Measurements from ENCODE around the gene RNF157.
"Not testable (repeated sequence)": the region's sequence is repeated elsewhere in the genome, so short reads cannot be mapped to it uniquely, and the experiment has no call there.

Gene RNF157

GRCh38 chr17:76233588-76234353 lies 6.5 kb downstream of the RNF157 start:
- peak; percentile 20; the same call in 1 of the 2 replicates for TF ChIP-seq GLIS1 (tag by site-specific recombination; IDR thresholded peaks at IDR 0.05)
- no peak for TF ChIP-seq ZBTB26 (tag by site-specific recombination; optimal IDR thresholded peaks at IDR 0.05)
- no peak for TF ChIP-seq ZBTB17 (tag by site-specific recombination; IDR thresholded peaks at IDR 0.05)
- no peak for TF ChIP-seq BCL11A (tag by site-specific recombination; IDR thresholded peaks at IDR 0.05; ENCODE audit: low read depth)
- TF ChIP-seq ZNF121 (tag by site-specific recombination; IDR thresholded peaks at IDR 0.05) = peak; percentile 72
- no peak for TF ChIP-seq ZNF211 (tag by site-specific recombination; IDR thresholded peaks at IDR 0.05; ENCODE audit: low read depth)
- no peak for TF ChIP-seq ZNF747 (tag by site-specific recombination; IDR thresholded peaks at IDR 0.05)
- TF ChIP-seq ZNF157 (tag by site-specific recombination; IDR thresholded peaks at IDR 0.05) = no peak
- TF ChIP-seq HOXD13 (CRISPR knock-in tag; IDR thresholded peaks at IDR 0.05; ENCODE audit: borderline replicate concordance) = no peak
- peak; percentile 72 for TF ChIP-seq ZNF146 (tag by site-specific recombination; IDR thresholded peaks at IDR 0.05)
- no peak for TF ChIP-seq YY1 (tag by site-specific recombination; IDR thresholded peaks at IDR 0.05)
- Histone ChIP-seq H3K36me3 (ENCODE audit: control insufficient read depth in 2 of 2, insufficient read depth in 1 of 2, low read length in 2 of 2) (no peaks in the 10 kb centered on the region), H3K9me3 (ENCODE audit: control insufficient read depth, insufficient read depth, low read depth, low read length) (no peaks in the 10 kb centered on the region), H3K27ac (ENCODE audit: extremely low read depth, low read depth, low read length) (no peak overlapping the region), H3K4me1 (ENCODE audit: control insufficient read depth, insufficient read depth, low read length) (no peaks in the 10 kb centered on the region), H3K4me3 (ENCODE audit: low read depth, low read length) (no peak overlapping the region)
- ChIA-PET CTCF (interaction anchor here (1.1 to 1.6 kb wide), 2 partner anchors 52 to 233 kb away, joined by 3 to 5 read pairs; partner anchors contain the start of gene AANAT), POLR2A (no interaction called here)

GRCh38 chr17:76232342-76232741 lies 8.0 kb downstream of the RNF157 start:
- Histone ChIP-seq H3K4me3 (ENCODE audit: low read depth, low read length) (no peak overlapping the region), H3K4me1 (ENCODE audit: control insufficient read depth, insufficient read depth, low read length) (no peaks in the 10 kb centered on the region), H3K36me3 (ENCODE audit: control insufficient read depth in 2 of 2, insufficient read depth in 1 of 2, low read length in 2 of 2) (no peaks in the 10 kb centered on the region), H3K27ac (ENCODE audit: extremely low read depth, low read depth, low read length) (no peak overlapping the region), H3K9me3 (ENCODE audit: control insufficient read depth, insufficient read depth, low read depth, low read length) (no peaks in the 10 kb centered on the region)
- no peak for TF ChIP-seq ZXDB (tag by site-specific recombination; IDR thresholded peaks at IDR 0.05)
- CTCF ChIA-PET = interaction anchor here (0.9 to 1.4 kb wide), 4 partner anchors 49 to 291 kb away, joined by 3 to 4 read pairs (median 3); no protein-coding TSS in a partner anchor
- POLR2A ChIA-PET = interaction anchor here (0.5 kb wide), 1 partner anchor 28 kb away, joined by 3 read pairs; no protein-coding TSS in a partner anchor

GRCh38 chr17:76226749-76227148 lies 13.5 kb downstream of the RNF157 start:
- H3K9me3 ChIP-seq (ENCODE audit: control insufficient read depth, insufficient read depth, low read depth, low read length); H3K36me3 ChIP-seq (ENCODE audit: control insufficient read depth in 2 of 2, insufficient read depth in 1 of 2, low read length in 2 of 2); POLR2A ChIA-PET; H3K4me1 ChIP-seq (ENCODE audit: control insufficient read depth, insufficient read depth, low read length); H3K27ac ChIP-seq (ENCODE audit: extremely low read depth, low read depth, low read length); H3K4me3 ChIP-seq (ENCODE audit: low read depth, low read length): not testable (repeated sequence)
- CTCF ChIA-PET = interaction anchor here (0.6 kb wide), 1 partner anchor 85 kb away, joined by 4 read pairs; no protein-coding TSS in a partner anchor

- not testable (repeated sequence) for H3K4me3 ChIP-seq (ENCODE audit: low read depth, low read length); H3K27ac ChIP-seq (ENCODE audit: extremely low read depth, low read depth, low read length); H3K9me3 ChIP-seq (ENCODE audit: control insufficient read depth, insufficient read depth, low read depth, low read length); H3K36me3 ChIP-seq (ENCODE audit: control insufficient read depth in 2 of 2, insufficient read depth in 1 of 2, low read length in 2 of 2); H3K4me1 ChIP-seq (ENCODE audit: control insufficient read depth, insufficient read depth, low read length)
- ChIA-PET CTCF (interaction anchor here (0.7 to 1.6 kb wide), 3 partner anchors 36 to 176 kb away, joined by 3 to 4 read pairs (median 3); no protein-coding TSS in a partner anchor), POLR2A (interaction anchor here (0.6 kb wide), 1 partner anchor 371 kb away, joined by 6 read pairs; no protein-coding TSS in a partner anchor)
- TF ChIP-seq ATF2 (tag by site-specific recombination; IDR thresholded peaks at IDR 0.05; ENCODE audit: low read depth) = 0 out of 2 replicates have a peak, but pooled peaks have one; percentile 44
Observed at GRCh38 chr17:76225373-76226086, 14.8 kb downstream of the RNF157 start.

Data from HEK293 (cell line).